ENCODE measurements around the gene GSS.

GRCh38 chr20:34990661-34991214, 35.1 kb upstream of the GSS start:
- no peak for TF ChIP-seq NFRKB (IDR thresholded peaks at IDR 0.05)
- TF ChIP-seq FOXM1 (IDR thresholded peaks at IDR 0.05; ENCODE audit: borderline replicate concordance): no peak
- no peak for TF ChIP-seq BHLHE40 (IDR thresholded peaks at IDR 0.05; ENCODE audit: borderline replicate concordance)
- TF ChIP-seq ZNF384 (IDR thresholded peaks at IDR 0.05): no peak
- TF ChIP-seq CTBP1 (IDR thresholded peaks at IDR 0.05; ENCODE audit: borderline replicate concordance): no peak
- TF ChIP-seq SP1 (IDR thresholded peaks at IDR 0.05): no peak
- no peak for TF ChIP-seq FOXK2 (IDR thresholded peaks at IDR 0.05)
- no peak for TF ChIP-seq FOXA1 (IDR thresholded peaks at IDR 0.05)
- TF ChIP-seq LEF1 (IDR thresholded peaks at IDR 0.05; ENCODE audit: borderline replicate concordance): no peak
- no peak for TF ChIP-seq ELF4 (IDR thresholded peaks at IDR 0.05)
- TF ChIP-seq L3MBTL2 (conservative IDR thresholded peaks at IDR 0.05): no peak
